ENCODE results near the gene BMPER.

GRCh38 chr7:34104115-34104514 is 198.8 kb downstream of the BMPER start:
- TF ChIP-seq CTCF (IDR thresholded peaks at IDR 0.05; ENCODE audit: insufficient read depth, low read length, poor library complexity, severe bottlenecking) (no peak), EZH2phosphoT487 (conservative IDR thresholded peaks at IDR 0.05; ENCODE audit: low read length) (no peak)
